HEK293 (cell line): ENCODE results near the gene CDH26.

Experiments used
- CTCF ChIA-PET: fragments of 350-600 bp; formaldehyde crosslinking; extraction: SDS; loops from one replicate; lab custom pipeline; 2021; ENCODE audit warnings: antibody characterized with exemption; lab: Yijun Ruan, JAX
- POLR2A ChIA-PET: fragments of 300-600 bp; formaldehyde crosslinking; extraction: SDS; loops from one replicate; lab custom pipeline; 2020; ENCODE audit warnings: antibody characterized with exemption, inconsistent platforms; lab: Yijun Ruan, JAX
- H3K27ac ChIP-seq: fragments of 200-500 bp; sonication (Bioruptor generic); 2 replicates; pipeline ENCODE4 v1.5.1; 2014; ENCODE audit warnings: low read depth, low read length, control low read depth, inconsistent platforms; ENCODE audit errors: extremely low read depth
- H3K36me3 ChIP-seq, 2 experiments: fragments of 200-500 bp in 1 of 2; sonication (Bioruptor generic) in 1 of 2; 1 replicate in 1 of 2; 2 replicates in 1 of 2; pipeline ENCODE4 v1.5.1; 2014 to 2017; ENCODE audit warnings: inconsistent platforms in 2 of 2, low read length in 2 of 2; ENCODE audit not compliant: control insufficient read depth in 2 of 2, insufficient read depth in 1 of 2
- H3K4me1 ChIP-seq: fragments of 200-500 bp; sonication (Bioruptor generic); 2 replicates; pipeline ENCODE4 v1.5.1; 2014; ENCODE audit warnings: mild to moderate bottlenecking, low read length, inconsistent platforms; ENCODE audit not compliant: control insufficient read depth, insufficient read depth
- H3K4me3 ChIP-seq: 2 replicates; pipeline ENCODE4 v1.5.1; 2011; ENCODE audit warnings: low read depth, mild to moderate bottlenecking, control low read depth, low read length, moderate library complexity
- H3K9me3 ChIP-seq: fragments of 200-500 bp; sonication (Bioruptor generic); 2 replicates; pipeline ENCODE4 v1.5.1; 2014; ENCODE audit warnings: low read depth, low read length, inconsistent platforms; ENCODE audit not compliant: control insufficient read depth, insufficient read depth
- KLF16 ChIP-seq: fragments of 450-650 bp; formaldehyde crosslinking; IDR thresholded peaks from 2 replicates; pipeline ENCODE4 v1.5.1; 2017; ENCODE audit warnings: missing biosample characterization, missing genetic modification characterization
- PRDM1 ChIP-seq: fragments of 450-650 bp; formaldehyde crosslinking; IDR thresholded peaks from 2 replicates; pipeline ENCODE4; 2016; ENCODE audit warnings: missing biosample characterization, missing genetic modification characterization
- PRDM6 ChIP-seq: fragments of 450-650 bp; formaldehyde crosslinking; IDR thresholded peaks from 2 replicates; pipeline ENCODE4 v1.5.1; 2017; ENCODE audit warnings: missing biosample characterization, missing genetic modification characterization
- RBAK ChIP-seq: fragments of 450-650 bp; formaldehyde crosslinking; IDR thresholded peaks from 2 replicates; pipeline ENCODE4 v1.5.1; 2016; ENCODE audit warnings: missing biosample characterization, missing genetic modification characterization
- REST ChIP-seq: fragments of 450-650 bp; formaldehyde crosslinking; IDR thresholded peaks from 2 replicates; pipeline ENCODE4 v1.5.1; 2016; ENCODE audit warnings: missing biosample characterization, missing genetic modification characterization
- WT1 ChIP-seq: fragments of 450-650 bp; formaldehyde crosslinking; IDR thresholded peaks from 2 replicates; pipeline ENCODE4 v1.5.1; 2016; ENCODE audit warnings: missing biosample characterization, missing genetic modification characterization
- ZBTB20 ChIP-seq: fragments of 450-650 bp; formaldehyde crosslinking; IDR thresholded peaks from 2 replicates; pipeline ENCODE4 v1.5.1; 2016; ENCODE audit warnings: missing biosample characterization, missing genetic modification characterization
- ZIC2 ChIP-seq: fragments of 450-650 bp; formaldehyde crosslinking; IDR thresholded peaks from 2 replicates; pipeline ENCODE4 v1.5.1; 2016; ENCODE audit warnings: missing biosample characterization, missing genetic modification characterization
- ZNF138 ChIP-seq: fragments of 450-650 bp; formaldehyde crosslinking; IDR thresholded peaks from 2 replicates; pipeline ENCODE4 v1.5.1; 2016; ENCODE audit warnings: missing biosample characterization, missing genetic modification characterization, borderline replicate concordance
- ZNF280D ChIP-seq: fragments of 450-650 bp; formaldehyde crosslinking; IDR thresholded peaks from 2 replicates; pipeline ENCODE4 v1.5.1; 2016; ENCODE audit warnings: missing biosample characterization, missing genetic modification characterization
- ZNF514 ChIP-seq: fragments of 450-650 bp; formaldehyde crosslinking; IDR thresholded peaks from 2 replicates; pipeline ENCODE4 v1.5.1; 2016; ENCODE audit warnings: missing biosample characterization, missing genetic modification characterization
- ZNF549 ChIP-seq: fragments of 450-650 bp; IDR thresholded peaks from 2 replicates; pipeline ENCODE4 v1.5.1; 2018; ENCODE audit warnings: missing biosample characterization, missing genetic modification characterization, mild to moderate bottlenecking, inconsistent platforms, moderate library complexity
- ZNF560 ChIP-seq: fragments of 450-650 bp; formaldehyde crosslinking; IDR thresholded peaks from 2 replicates; pipeline ENCODE4 v1.5.1; 2017; ENCODE audit warnings: missing biosample characterization, missing genetic modification characterization, borderline replicate concordance
- ZNF624 ChIP-seq: fragments of 450-650 bp; formaldehyde crosslinking; IDR thresholded peaks from 2 replicates; pipeline ENCODE4 v1.5.1; 2017; ENCODE audit warnings: missing biosample characterization, missing genetic modification characterization
- ZNF626 ChIP-seq: fragments of 450-650 bp; sonication (Bioruptor Pico); formaldehyde crosslinking; IDR thresholded peaks from 2 replicates; pipeline ENCODE4 v1.5.1; 2018; ENCODE audit warnings: missing biosample characterization, missing genetic modification characterization, inconsistent platforms
- ZNF654 ChIP-seq: fragments of 450-650 bp; formaldehyde crosslinking; IDR thresholded peaks from 2 replicates; pipeline ENCODE4 v1.5.1; 2016; ENCODE audit warnings: low read depth, missing biosample characterization, missing genetic modification characterization

Gene CDH26

GRCh38 chr20:59945175-59945574 lies 13.0 kb upstream of the CDH26 start:
- H3K4me3 ChIP-seq: no peak overlapping the region
- H3K4me1 ChIP-seq: peaks cover 14% of the 10 kb centered on the region; the same call in 1 of the 2 replicates
- no peak for TF ChIP-seq ZNF654 (tag by site-specific recombination)
- TF ChIP-seq RBAK (tag by site-specific recombination): no peak
- TF ChIP-seq PRDM1: 0 out of 2 replicates have a peak, but pooled peaks have one; percentile 5
- CTCF ChIA-PET: interaction anchor here (0.7 to 4.0 kb wide), 3 partner anchors 10 to 200 kb away, joined by 3 to 19 read pairs (median 12); no protein-coding TSS in a partner anchor
- no peaks in the 10 kb centered on the region for H3K9me3 ChIP-seq
- H3K36me3 ChIP-seq: peaks cover 14 to 35% of the 10 kb centered on the region in 2 experiments
- POLR2A ChIA-PET: no interaction called here
- no peak overlapping the region for H3K27ac ChIP-seq

GRCh38 chr20:59945731-59946130 lies 12.5 kb upstream of the CDH26 start:
- peaks cover 14% of the 10 kb centered on the region; the same call in 1 of the 2 replicates for H3K4me1 ChIP-seq
- POLR2A ChIA-PET: no interaction called here
- no peak for TF ChIP-seq REST (tag by site-specific recombination)
- no peak for TF ChIP-seq ZNF560 (tag by site-specific recombination)
- no peak for TF ChIP-seq ZBTB20 (tag by site-specific recombination)
- TF ChIP-seq PRDM6 (tag by site-specific recombination): peak; percentile 11; the same call in 1 of the 2 replicates
- CTCF ChIA-PET: interaction anchor here (0.6 to 4.0 kb wide), 3 partner anchors 9 to 163 kb away, joined by 4 to 19 read pairs (median 12); no protein-coding TSS in a partner anchor
- no peak overlapping the region for H3K27ac ChIP-seq
- no peak overlapping the region for H3K4me3 ChIP-seq
- peaks cover 14 to 35% of the 10 kb centered on the region in 2 experiments for H3K36me3 ChIP-seq
- H3K9me3 ChIP-seq: no peaks in the 10 kb centered on the region

GRCh38 chr20:59947376-59947775 lies 10.8 kb upstream of the CDH26 start:
- Histone ChIP-seq H3K4me1 (0 out of 2 replicates have a peak, but pooled peaks cover 7% of the 10 kb centered on the region), H3K27ac (no peak overlapping the region), H3K9me3 (no peaks in the 10 kb centered on the region), H3K36me3 (peaks cover 14 to 30% of the 10 kb centered on the region in 2 experiments)
- TF ChIP-seq ZIC2 (no peak), ZNF138 (tag by site-specific recombination) (no peak), ZNF626 (tag by site-specific recombination) (no peak), WT1 (tag by site-specific recombination) (no peak), KLF16 (tag by site-specific recombination) (no peak), ZNF280D (tag by site-specific recombination) (no peak), ZNF514 (no peak), ZNF624 (no peak), ZNF549 (tag by site-specific recombination) (no peak)
- TF ChIP-seq, all 188 proteins: peak for 0
- H3K4me3 ChIP-seq: no peak overlapping the region
- CTCF ChIA-PET: interaction anchor here (0.6 to 4.0 kb wide), 4 partner anchors 13 to 164 kb away, joined by 3 to 19 read pairs (median 4); no protein-coding TSS in a partner anchor
- POLR2A ChIA-PET: no interaction called here
